GM23338 (cell line): Measurements from ENCODE around the gene ZCCHC2. TPM values are rescaled to one million over a fixed set of nuclear protein-coding genes. Genes with fewer than 3 reads are reported as not detected.

ENCODE experiments used
- ATAC-seq: fragments of 200-7000 bp; cut with Tn5 transposase; 3 replicates; pipeline ENCODE4 v1.9.1; 2020
- DNase-seq: peaks from one replicate; pipeline ENCODE4 v3.0.0-alpha.2; 2015; ENCODE audit warnings: low spot score
- H2AFZ ChIP-seq: fragments of 200-600 bp; sonication (generic); 2 replicates; pipeline ENCODE4 v1.8.0; 2016; ENCODE audit warnings: antibody characterized with exemption, mild to moderate bottlenecking, moderate library complexity
- H3F3A ChIP-seq: fragments of 200-600 bp; sonication (generic); replicated peaks from 2 replicates; pipeline ENCODE4 v1.8.0; 2017; ENCODE audit warnings: antibody characterized with exemption, mixed run types, low read depth
- H3K27ac ChIP-seq: fragments of 200-600 bp; sonication (generic); 2 replicates; pipeline ENCODE4 v1.6.1; 2016; ENCODE audit warnings: low read depth
- H3K27me3 ChIP-seq: fragments of 200-600 bp; sonication (generic); 2 replicates; pipeline ENCODE4 v1.8.0; 2016; ENCODE audit warnings: mild to moderate bottlenecking, mixed run types, moderate library complexity; ENCODE audit not compliant: insufficient read depth
- H3K36me3 ChIP-seq: fragments of 200-600 bp; sonication (generic); 2 replicates; pipeline ENCODE4 v1.8.0; 2016; ENCODE audit warnings: mild to moderate bottlenecking; ENCODE audit not compliant: insufficient read depth
- H3K4me1 ChIP-seq: fragments of 200-600 bp; sonication (generic); 2 replicates; pipeline ENCODE4 v1.8.0; 2016; ENCODE audit warnings: mild to moderate bottlenecking, moderate library complexity; ENCODE audit not compliant: insufficient read depth
- H3K4me2 ChIP-seq: fragments of 200-600 bp; sonication (generic); 2 replicates; pipeline ENCODE4 v1.7.1; 2017; ENCODE audit warnings: mixed run types
- H3K4me3 ChIP-seq: fragments of 200-600 bp; sonication (generic); 2 replicates; pipeline ENCODE4 v1.6.1; 2016; ENCODE audit warnings: mixed run types
- H3K79me2 ChIP-seq: fragments of 200-600 bp; sonication (generic); replicated peaks from 2 replicates; pipeline ENCODE4 v1.8.0; 2017; ENCODE audit warnings: mild to moderate bottlenecking; ENCODE audit not compliant: insufficient read depth
- H3K9me2 ChIP-seq: fragments of 200-600 bp; sonication (generic); 2 replicates; pipeline ENCODE4 v1.8.0; 2017; ENCODE audit not compliant: insufficient read depth
- H4K20me1 ChIP-seq: fragments of 200-600 bp; sonication (generic); replicated peaks from 2 replicates; pipeline ENCODE4 v1.8.0; 2017; ENCODE audit warnings: mild to moderate bottlenecking; ENCODE audit not compliant: insufficient read depth
- H3K27ac Mint-ChIP-seq: 2 replicates; pipeline ENCODE4 v1.8.0; 2020; ENCODE audit warnings: inconsistent platforms, mild to moderate bottlenecking, moderate library complexity, mixed read lengths
- H3K27me3 Mint-ChIP-seq: 3 replicates; pipeline ENCODE4 v1.8.0; 2022; ENCODE audit warnings: low read depth, mild to moderate bottlenecking, moderate library complexity, mixed read lengths, inconsistent platforms; ENCODE audit not compliant: insufficient read depth, poor library complexity
- H3K36me3 Mint-ChIP-seq: 3 replicates; pipeline ENCODE4 v1.8.0; 2021; ENCODE audit warnings: low read depth, mild to moderate bottlenecking, inconsistent platforms, moderate library complexity, mixed read lengths
- H3K4me1 Mint-ChIP-seq: 3 replicates; pipeline ENCODE4 v1.8.0; 2020; ENCODE audit warnings: mild to moderate bottlenecking, inconsistent platforms, mixed read lengths
- H3K4me3 Mint-ChIP-seq: 3 replicates; pipeline ENCODE4 v1.8.0; 2021; ENCODE audit warnings: moderate library complexity, mild to moderate bottlenecking, inconsistent platforms, mixed read lengths
- H3K9me3 Mint-ChIP-seq: 3 replicates; pipeline ENCODE4 v1.8.0; 2020; ENCODE audit warnings: moderate library complexity, mild to moderate bottlenecking, inconsistent platforms, mixed read lengths
- CREB1 ChIP-seq: fragments of 250-450 bp; sonication (Bioruptor Pico); IDR thresholded peaks from 2 replicates; pipeline ENCODE4 v1.5.0; 2020; ENCODE audit warnings: low read depth, mild to moderate bottlenecking, moderate library complexity
- EZH2phosphoT487 ChIP-seq: fragments of 200-600 bp; sonication (generic); IDR thresholded peaks from one replicate; pipeline ENCODE4 v1.8.1; 2018; ENCODE audit warnings: antibody characterized with exemption; ENCODE audit not compliant: unreplicated experiment
- JUNB ChIP-seq: IDR thresholded peaks from one replicate; pipeline ENCODE4 v1.6.1; 2016; ENCODE audit warnings: antibody characterized with exemption; ENCODE audit not compliant: unreplicated experiment
- NANOG ChIP-seq: IDR thresholded peaks from 2 replicates; pipeline ENCODE4 v1.6.1; 2016; ENCODE audit warnings: antibody characterized with exemption, borderline replicate concordance
- POLR2AphosphoS5 ChIP-seq: IDR thresholded peaks from 2 replicates; pipeline ENCODE4 v1.6.1; 2016; ENCODE audit warnings: antibody characterized with exemption, low read depth
- STAT1 ChIP-seq: IDR thresholded peaks from one replicate; pipeline ENCODE4 v1.6.1; 2016; ENCODE audit warnings: antibody characterized with exemption; ENCODE audit not compliant: unreplicated experiment
- ZNF331 ChIP-seq: fragments of 250-450 bp; sonication (Bioruptor Pico); IDR thresholded peaks from 2 replicates; pipeline ENCODE4 v1.5.0; 2020; ENCODE audit warnings: low read depth, mild to moderate bottlenecking, moderate library complexity
- polyA plus RNA-seq: library from polyadenylated mRNA; unstranded; fragments of >200 nt; fragmentation: Nextera tagmentation; extraction: Ambion mirVana; gene quantifications from 2 replicates; pipeline ENCODE4 v1.2.1, GENCODE V29; 2016
- total RNA-seq: library from RNA; depleted of rRNA; stranded (reverse); fragments of >200 nt; shearing (Covaris generic); gene quantifications from 2 replicates; pipeline ENCODE4 v1.2.3, GENCODE V29; 2014
- TF ChIP-seq, protein P1 (sequence below): fragments of 250-450 bp; sonication (Bioruptor Pico); IDR thresholded peaks from 2 replicates; pipeline ENCODE4 v1.5.0; 2020; ENCODE audit warnings: mild to moderate bottlenecking, moderate library complexity
- TF ChIP-seq, protein P2 (sequence below): IDR thresholded peaks from one replicate; pipeline ENCODE4 v1.6.1; 2018; ENCODE audit warnings: antibody characterized with exemption; ENCODE audit not compliant: unreplicated experiment

ZCCHC2 gene
- total and polyA plus RNA-seq, 2 experiments from 2014 or later = 5.4 to 15.4 TPM

GRCh38 chr18:62545098-62545497 is 22.3 kb downstream of the ZCCHC2 start:
- Histone ChIP-seq H3K27ac (no peak overlapping the region), H3K4me3 (no peak overlapping the region), H3K4me2 (no peak overlapping the region), H3F3A (no peaks in the 10 kb centered on the region), H4K20me1 (no peaks in the 10 kb centered on the region), H3K9me2 (no peaks in the 10 kb centered on the region), H3K79me2 (no peaks in the 10 kb centered on the region), H2AFZ (no peak overlapping the region), H3K36me3 (peaks cover 6% of the 10 kb centered on the region; the same call in 1 of the 2 replicates), H3K27me3 (no peaks in the 10 kb centered on the region), H3K4me1 (no peaks in the 10 kb centered on the region)
- DNase-seq = no peak
- Mint-ChIP-seq H3K36me3 (peaks cover 15% of the 10 kb centered on the region), H3K27ac (no peak overlapping the region), H3K9me3 (no peaks in the 10 kb centered on the region), H3K4me1 (no peaks in the 10 kb centered on the region), H3K4me3 (no peak overlapping the region), H3K27me3 (no peaks in the 10 kb centered on the region)
- ATAC-seq = no peak
- no peak for TF ChIP-seq CREB1 (CRISPR knock-in tag)
- TF ChIP-seq EZH2phosphoT487 = no peak
- TF ChIP-seq, protein P1, sequence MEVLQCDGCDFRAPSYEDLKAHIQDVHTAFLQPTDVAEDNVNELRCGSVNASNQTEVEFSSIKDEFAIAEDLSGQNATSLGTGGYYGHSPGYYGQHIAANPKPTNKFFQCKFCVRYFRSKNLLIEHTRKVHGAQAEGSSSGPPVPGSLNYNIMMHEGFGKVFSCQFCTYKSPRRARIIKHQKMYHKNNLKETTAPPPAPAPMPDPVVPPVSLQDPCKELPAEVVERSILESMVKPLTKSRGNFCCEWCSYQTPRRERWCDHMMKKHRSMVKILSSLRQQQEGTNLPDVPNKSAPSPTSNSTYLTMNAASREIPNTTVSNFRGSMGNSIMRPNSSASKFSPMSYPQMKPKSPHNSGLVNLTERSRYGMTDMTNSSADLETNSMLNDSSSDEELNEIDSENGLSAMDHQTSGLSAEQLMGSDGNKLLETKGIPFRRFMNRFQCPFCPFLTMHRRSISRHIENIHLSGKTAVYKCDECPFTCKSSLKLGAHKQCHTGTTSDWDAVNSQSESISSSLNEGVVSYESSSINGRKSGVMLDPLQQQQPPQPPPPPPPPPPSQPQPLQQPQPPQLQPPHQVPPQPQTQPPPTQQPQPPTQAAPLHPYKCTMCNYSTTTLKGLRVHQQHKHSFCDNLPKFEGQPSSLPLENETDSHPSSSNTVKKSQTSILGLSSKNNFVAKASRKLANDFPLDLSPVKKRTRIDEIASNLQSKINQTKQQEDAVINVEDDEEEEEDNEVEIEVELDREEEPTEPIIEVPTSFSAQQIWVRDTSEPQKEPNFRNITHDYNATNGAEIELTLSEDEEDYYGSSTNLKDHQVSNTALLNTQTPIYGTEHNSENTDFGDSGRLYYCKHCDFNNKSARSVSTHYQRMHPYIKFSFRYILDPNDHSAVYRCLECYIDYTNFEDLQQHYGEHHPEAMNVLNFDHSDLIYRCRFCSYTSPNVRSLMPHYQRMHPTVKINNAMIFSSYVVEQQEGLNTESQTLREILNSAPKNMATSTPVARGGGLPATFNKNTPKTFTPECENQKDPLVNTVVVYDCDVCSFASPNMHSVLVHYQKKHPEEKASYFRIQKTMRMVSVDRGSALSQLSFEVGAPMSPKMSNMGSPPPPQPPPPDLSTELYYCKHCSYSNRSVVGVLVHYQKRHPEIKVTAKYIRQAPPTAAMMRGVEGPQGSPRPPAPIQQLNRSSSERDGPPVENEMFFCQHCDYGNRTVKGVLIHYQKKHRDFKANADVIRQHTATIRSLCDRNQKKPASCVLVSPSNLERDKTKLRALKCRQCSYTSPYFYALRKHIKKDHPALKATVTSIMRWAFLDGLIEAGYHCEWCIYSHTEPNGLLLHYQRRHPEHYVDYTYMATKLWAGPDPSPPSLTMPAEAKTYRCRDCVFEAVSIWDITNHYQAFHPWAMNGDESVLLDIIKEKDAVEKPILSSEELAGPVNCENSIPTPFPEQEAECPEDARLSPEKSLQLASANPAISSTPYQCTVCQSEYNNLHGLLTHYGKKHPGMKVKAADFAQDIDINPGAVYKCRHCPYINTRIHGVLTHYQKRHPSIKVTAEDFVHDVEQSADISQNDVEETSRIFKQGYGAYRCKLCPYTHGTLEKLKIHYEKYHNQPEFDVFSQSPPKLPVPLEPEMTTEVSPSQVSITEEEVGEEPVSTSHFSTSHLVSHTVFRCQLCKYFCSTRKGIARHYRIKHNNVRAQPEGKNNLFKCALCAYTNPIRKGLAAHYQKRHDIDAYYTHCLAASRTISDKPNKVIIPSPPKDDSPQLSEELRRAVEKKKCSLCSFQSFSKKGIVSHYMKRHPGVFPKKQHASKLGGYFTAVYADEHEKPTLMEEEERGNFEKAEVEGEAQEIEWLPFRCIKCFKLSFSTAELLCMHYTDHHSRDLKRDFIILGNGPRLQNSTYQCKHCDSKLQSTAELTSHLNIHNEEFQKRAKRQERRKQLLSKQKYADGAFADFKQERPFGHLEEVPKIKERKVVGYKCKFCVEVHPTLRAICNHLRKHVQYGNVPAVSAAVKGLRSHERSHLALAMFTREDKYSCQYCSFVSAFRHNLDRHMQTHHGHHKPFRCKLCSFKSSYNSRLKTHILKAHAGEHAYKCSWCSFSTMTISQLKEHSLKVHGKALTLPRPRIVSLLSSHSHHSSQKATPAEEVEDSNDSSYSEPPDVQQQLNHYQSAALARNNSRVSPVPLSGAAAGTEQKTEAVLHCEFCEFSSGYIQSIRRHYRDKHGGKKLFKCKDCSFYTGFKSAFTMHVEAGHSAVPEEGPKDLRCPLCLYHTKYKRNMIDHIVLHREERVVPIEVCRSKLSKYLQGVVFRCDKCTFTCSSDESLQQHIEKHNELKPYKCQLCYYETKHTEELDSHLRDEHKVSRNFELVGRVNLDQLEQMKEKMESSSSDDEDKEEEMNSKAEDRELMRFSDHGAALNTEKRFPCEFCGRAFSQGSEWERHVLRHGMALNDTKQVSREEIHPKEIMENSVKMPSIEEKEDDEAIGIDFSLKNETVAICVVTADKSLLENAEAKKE (CRISPR knock-in tag) = no peak
- TF ChIP-seq, protein P2, sequence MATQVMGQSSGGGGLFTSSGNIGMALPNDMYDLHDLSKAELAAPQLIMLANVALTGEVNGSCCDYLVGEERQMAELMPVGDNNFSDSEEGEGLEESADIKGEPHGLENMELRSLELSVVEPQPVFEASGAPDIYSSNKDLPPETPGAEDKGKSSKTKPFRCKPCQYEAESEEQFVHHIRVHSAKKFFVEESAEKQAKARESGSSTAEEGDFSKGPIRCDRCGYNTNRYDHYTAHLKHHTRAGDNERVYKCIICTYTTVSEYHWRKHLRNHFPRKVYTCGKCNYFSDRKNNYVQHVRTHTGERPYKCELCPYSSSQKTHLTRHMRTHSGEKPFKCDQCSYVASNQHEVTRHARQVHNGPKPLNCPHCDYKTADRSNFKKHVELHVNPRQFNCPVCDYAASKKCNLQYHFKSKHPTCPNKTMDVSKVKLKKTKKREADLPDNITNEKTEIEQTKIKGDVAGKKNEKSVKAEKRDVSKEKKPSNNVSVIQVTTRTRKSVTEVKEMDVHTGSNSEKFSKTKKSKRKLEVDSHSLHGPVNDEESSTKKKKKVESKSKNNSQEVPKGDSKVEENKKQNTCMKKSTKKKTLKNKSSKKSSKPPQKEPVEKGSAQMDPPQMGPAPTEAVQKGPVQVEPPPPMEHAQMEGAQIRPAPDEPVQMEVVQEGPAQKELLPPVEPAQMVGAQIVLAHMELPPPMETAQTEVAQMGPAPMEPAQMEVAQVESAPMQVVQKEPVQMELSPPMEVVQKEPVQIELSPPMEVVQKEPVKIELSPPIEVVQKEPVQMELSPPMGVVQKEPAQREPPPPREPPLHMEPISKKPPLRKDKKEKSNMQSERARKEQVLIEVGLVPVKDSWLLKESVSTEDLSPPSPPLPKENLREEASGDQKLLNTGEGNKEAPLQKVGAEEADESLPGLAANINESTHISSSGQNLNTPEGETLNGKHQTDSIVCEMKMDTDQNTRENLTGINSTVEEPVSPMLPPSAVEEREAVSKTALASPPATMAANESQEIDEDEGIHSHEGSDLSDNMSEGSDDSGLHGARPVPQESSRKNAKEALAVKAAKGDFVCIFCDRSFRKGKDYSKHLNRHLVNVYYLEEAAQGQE = no peak
- TF ChIP-seq NANOG = no peak
- no peak for TF ChIP-seq STAT1
- TF ChIP-seq POLR2AphosphoS5 = no peak
- TF ChIP-seq ZNF331 (CRISPR knock-in tag) = no peak
- no peak for TF ChIP-seq JUNB
